Measurements from ENCODE around the gene CERS4.
A peak's percentile ranks its signal among the peaks of the same experiment; 100 is the strongest.
"Not testable (repeated sequence)": the region's sequence is repeated elsewhere in the genome, so short reads cannot be mapped to it uniquely, and the experiment has no call there.

CERS4 gene

DNA sequence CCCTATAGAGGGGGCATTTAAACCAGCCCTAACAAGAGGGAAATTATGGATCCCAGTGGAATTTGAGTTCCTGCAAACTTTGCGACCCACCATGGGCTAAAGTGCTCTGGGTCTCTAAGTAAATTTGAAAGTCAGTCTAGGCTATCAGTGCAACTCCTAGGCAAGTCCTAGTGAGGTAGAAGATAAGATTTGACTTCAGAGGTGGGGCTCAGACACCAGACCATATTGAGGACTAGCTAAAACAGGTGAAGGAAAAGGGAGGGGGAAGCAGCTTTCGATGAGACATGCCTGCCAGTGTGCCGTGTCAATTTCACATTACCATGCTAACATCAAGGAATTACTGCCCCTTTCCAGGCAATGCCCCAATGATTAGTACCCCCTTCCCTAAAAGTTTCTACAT is 60.6 kb downstream of the CERS4 start:
- DNase-seq, result peak in 1 of 2 experiments; percentile 11

DNA sequence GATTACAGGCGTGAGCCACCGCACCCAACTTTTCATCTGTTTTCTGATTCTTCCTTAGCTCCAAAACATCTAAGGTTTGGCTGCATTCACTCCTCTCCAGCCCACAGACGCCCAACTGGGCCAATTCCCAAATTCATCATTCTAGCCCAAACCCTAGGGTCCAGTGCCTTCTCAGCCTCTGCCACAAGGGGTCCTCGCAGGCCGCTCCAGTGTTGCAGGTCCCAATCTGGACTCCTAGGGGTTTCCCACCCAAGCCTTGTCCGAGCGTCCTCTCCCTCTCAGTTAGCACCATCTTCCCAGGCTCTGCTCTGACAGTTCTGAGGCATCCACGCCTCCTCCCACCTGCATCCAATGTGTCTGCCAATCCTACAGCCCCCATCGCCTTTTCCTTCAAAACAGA is 67.3 kb downstream of the CERS4 start:
- not testable (repeated sequence) for DNase-seq

DNA sequence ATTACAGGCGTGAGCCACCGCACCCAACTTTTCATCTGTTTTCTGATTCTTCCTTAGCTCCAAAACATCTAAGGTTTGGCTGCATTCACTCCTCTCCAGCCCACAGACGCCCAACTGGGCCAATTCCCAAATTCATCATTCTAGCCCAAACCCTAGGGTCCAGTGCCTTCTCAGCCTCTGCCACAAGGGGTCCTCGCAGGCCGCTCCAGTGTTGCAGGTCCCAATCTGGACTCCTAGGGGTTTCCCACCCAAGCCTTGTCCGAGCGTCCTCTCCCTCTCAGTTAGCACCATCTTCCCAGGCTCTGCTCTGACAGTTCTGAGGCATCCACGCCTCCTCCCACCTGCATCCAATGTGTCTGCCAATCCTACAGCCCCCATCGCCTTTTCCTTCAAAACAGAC is 82.2 kb downstream of the CERS4 start:
- not testable (repeated sequence) for DNase-seq

DNA sequence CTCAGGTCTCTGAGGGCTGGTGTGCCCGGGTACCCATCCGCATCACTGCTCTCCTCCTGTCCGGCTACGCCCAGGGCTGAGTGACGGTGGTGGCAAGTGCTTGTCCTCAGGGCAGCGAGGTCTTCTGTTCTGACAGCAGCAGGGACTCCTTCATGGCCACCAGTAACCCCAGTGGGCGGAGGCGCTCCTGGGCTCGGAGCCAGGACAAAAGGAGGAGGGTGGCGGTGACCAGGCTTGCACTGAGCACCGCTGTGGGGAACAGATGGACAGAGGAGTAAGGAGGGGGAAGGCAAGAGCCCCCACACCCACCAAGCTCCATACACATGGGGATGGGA is 93.2 kb downstream of the CERS4 start:
- peak in 1 of 2 experiments; percentile 10 for DNase-seq

DNA sequence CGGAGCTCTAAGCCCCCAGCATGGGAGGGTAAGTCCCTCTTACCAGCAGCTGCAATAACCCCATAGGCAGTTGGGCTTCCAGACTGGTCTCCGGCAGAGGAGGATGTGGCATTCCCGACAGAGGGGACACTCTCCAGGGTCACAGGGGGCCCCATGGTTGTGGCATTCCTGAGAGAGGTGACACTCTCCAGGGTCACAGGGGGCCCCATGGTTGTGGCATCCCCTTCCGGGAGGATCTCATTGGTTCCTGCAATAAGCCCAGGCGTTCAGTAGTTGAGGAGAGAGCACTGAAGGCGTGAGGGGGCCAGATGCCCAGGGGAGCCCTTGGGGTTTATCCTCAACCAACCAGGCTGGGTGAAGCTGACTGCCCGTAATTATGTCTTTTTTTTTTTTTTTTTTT is 93.6 kb downstream of the CERS4 start:
- DNase-seq, result peak; percentile 14

DNA sequence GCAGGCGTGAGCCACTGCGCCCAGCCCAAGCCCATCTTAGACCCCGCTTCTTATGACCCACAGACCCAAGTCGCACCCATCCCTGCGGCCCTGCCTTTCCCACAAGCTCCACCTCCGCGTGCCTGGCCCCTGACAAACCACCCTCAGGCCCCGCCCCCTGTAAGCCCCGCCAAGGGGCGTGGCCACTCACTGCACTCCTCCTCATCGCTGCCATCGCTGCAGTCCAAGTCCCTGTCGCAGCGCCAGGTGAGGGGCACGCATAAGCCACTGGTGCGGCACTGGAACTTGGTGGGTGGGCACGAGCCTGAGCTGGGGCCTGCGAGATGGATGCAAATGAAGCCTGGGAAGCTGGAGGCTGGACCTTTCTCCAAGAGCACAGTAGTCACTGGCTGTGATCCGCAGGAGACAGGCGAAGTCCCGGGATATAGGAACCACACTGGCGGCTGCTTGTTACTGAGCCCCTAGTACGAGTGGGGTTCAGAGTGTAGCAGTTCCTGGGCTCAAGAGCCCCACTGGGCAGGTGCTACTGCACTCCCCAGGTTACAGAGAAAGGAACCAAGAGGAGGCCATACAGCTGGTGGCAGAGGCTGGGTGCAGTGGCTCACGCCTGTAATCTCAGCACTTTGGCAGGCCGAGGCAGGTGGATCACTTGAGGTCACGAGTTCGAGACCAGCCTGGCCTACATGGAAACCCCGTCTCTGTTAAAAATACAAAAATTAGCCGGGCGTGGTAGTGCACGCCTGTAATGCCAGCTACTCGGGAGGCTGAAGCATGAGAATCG is 95.9 kb downstream of the CERS4 start:
- peak; percentile 59 to 65 for DNase-seq

DNA sequence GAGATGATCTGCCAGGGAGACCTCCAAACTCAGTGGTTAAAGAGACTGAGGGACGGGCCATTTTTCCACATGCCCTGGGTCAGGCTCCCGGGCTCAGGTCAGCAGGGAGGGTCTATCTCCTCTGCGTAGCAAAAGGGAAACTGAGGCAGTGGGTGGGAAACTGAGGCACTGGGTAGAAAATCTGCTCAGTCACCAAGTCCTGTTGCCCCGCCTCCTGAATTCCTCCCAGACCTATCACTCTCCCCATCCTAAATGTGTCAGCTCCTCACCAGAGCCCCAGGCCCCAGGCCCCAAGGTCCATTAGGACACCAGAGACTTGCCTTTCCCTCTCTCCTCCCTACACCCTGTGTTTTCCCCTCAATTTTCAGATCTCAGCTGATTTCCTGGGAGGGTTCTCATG is 96.6 kb downstream of the CERS4 start:
- DNase-seq, result peak in 1 of 2 experiments; percentile 13

DNA sequence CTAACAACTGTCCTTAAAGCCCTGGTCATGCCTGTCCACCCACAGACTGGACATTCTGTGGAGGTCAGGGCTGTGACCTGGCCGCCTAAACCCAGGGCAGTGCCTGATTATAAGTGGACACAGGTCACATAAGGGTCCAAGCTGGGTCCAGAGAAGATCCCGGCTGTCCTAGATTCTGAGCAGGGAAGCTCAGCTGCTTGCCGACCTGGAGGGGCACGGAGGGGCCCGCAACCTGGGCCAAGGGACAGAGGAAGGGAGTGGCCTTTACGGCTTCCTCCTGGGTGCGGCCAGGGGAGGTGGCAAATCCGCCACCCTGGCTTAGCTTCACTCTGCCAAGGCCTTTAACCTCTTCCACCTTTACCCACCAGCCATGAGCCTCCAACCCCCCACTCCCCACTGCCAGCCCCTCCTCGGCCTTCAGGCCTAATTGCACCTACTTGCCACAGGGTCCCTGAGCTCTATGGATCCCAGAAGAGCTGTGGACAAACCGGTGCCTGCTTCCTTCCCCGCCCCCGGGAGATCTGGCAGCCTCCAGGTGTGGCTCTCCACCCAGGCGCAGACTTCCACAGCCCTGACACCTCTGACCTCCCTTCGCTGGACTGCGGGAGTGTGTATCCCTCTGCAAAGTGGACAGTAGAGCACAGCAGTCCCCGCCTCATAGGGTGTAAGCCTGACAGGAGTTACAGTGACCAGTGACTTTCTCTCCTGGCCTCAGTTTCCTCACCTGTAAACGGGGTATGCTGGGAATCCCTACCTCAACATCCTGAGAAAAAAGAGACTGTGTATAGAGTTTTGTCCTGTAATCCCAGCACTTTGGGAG is 97.3 kb downstream of the CERS4 start:
- DNase-seq, result no peak

DNA sequence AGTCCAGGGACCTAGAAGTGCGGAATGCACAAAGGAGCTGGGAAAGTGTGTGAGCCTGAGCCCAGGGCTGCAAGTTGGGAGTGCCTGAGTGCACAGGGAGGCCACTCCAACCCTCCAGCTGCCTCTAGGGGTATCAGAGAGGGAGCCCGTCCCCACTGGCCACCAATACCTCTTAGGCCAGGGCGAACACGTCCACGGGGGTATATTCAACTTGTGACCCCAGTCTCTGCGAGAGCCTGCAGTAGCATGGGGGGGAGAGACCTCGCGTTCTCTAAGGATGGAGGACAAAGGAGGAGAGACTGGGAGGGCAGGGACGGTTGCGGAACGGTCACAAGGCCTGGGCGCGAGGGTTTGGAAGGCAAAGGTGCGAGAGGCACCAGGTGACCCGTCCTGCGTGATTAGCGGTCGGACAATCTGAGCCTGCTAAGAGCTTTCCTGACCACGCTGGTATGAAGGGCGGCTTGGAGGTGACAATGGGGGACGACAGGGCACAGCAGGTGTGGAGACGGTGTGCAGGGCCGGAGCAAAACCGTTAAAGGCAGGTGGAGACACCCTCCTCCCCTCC is 98.3 kb downstream of the CERS4 start:
- DNase-seq, result no peak

DNA sequence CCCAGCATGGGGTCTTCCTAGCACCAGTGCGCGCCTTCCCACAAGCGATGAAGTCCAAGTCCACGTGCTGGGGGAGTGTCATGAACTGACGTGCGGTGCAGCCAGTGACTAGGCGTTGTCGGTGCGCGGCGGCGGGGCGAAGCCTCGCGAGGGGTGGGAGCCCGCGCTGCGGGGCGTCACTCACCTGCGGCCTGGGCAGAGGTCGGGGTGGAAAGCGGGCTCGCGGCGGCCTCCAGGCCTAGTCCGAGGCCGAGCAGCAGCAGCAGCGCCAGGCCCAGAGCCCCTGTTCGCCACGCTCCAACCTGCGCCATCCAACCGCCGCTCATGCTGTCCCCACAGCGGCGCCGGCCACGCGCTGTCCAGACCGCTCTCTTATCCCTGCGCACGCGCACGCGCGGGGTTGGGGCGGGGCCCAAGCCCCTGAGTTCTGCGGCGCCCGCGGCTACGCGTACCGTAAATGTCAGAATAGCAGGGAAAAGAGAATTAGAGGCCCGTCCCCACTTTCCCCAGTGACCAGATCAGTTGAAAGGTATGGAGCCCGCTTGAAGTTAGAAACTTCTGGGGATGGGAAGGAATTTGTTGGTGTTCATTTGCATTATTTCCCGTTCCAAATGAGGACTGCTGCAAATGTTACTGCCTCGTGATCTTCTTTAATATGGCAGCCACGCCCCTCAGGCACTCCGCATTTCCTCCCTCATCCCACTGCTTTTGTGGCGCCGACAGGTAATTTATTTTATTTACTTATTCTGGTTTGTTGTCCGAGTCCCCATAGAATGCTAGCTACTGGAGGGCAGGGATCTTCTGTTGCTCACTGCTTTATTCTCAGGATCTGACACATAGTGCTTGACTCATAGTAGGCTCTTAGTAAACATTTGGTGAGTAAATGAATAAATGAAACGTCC is 99.0 kb downstream of the CERS4 start, which contains the start of gene CD320:
Gene CD320, minus strand, starts transcription at position 394 of the 902 bp plus-strand sequence. Its CDS starts 68 bp downstream, at position 326.
- DNase-seq, result peak; percentile 92 to 93

DNA sequence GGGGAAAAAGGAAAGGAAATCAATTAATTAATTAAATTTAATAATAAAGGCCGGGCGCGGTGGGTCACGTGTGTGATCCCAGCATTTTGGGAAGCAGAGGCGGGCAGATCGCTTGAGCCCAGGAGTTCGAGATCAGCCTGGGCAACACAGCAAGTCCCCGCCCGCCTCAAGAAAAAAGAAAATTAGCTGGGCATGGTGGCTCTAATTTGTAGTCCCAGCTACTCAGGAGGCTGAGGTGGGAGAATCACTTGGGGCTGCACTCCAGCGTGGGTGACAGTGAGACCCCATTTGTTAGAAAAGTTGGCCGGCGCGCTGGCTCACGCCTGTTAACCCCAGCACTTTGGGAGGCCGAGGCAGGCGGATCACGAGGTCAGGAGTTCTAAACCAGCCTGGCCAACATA is 99.7 kb downstream of the CERS4 start:
- DNase-seq, result no peak

DNA sequence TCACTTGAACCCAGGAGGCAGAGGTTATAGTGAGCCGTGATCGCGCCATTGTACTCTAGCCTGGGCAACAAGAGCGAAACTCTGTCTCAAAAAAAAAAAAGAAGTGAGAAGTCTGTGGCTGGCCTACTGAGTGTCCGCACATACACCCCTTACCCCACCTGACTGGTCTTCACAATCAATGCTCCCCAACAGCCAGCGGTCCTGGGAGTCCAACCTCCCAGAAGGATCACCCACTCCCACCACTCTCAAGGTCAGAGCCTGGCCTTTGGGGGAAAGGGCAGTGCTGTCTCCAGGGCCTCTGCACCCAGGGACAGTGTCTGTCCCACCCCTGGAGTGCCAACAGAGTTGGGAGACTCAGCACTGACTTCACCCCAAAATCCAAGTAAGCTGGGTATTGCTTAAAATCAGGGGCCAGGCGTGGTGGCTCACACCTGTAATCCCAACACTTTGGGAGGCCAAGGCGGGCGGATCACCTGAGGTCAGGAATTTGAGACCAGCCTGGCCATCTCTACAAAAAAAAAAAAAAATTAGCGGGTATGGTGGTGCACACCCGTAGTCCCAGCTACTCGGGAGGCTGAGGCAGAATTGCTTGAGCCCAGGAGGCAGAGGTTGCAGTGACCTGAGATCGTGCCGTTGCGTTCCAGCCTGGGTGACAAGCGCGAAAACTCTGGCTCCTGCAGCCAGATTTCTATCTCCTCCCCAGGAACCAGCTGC is 101.3 kb downstream of the CERS4 start:
- no peak for DNase-seq

DNA sequence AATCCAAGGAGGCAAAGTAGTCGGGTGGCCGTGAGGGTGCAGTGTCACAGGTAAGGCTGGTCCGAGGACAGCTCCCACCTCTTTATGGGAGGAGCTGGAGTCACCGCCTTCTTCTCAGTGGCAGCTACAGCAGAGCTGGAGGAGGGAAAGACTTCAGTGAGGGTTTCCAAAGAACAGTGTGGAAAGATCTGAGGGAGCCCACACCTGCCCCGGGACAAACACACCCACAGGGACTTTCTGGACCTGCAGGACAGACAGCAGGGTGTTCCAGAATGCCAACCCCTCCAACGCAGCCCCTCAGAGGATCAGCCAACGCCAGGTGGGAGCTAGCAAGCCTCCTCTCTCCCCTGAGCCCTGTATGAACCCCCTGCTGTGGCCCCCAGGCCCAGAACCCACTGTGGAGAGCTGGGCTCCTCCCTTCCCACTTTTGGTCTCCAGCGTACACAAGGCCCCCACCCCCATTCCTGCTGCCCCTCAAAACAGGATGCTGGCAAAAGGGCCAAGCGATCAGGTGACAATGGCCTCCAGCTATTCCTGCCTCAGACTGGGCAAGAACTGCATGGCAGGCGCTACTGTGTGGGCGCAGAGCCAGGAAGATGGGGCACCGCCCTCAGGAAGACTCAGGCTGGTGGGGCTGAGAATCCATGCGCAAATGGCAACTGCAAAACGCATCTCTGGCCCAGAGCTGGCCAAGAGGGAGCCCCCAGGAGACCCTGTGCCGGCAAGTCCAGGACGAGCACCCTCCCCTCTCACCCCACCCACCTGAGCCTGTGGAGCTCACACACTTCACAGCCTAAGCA is 102.5 kb downstream of the CERS4 start:
- DNase-seq, result no peak
